ENCODE data around the gene NUP58. TPM values are rescaled to one million over a fixed set of nuclear protein-coding genes. Genes with fewer than 3 reads are reported as not detected.
A peak's percentile ranks its signal among the peaks of the same experiment; 100 is the strongest.

Gene NUP58
- total and polyA plus RNA-seq, 2 experiments from 2014 or later = 28.1 to 54.0 TPM

DNA sequence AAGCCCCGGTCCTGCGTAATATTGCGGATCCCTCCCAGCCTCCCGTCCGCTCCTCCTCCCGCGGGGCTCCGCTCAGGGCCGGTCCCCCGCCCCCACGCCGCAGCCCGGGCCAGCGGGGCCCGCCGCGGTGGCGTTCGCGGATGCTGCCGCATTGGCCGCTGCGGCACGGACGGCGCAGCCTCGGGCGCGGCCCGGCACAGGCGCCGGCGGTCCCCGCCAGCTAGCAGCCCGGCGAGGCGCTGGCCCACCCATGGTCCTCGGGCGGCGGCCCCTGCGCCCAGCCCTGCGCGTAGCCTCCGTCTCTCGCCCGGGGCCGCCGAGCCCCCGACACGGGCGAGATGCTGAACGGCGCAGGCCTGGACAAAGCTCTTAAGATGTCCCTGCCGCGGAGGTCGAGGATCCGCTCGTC, 70.5 kb downstream of the NUP58 start, which contains the start of gene ATP8A2:
TSS of gene ATP8A2 (plus strand) at position 100 of the 409 bp plus-strand sequence. CDS start at position 339, 239 bp downstream.
- peak in 1 of 2 donors; percentile 59 for DNase-seq (ENCODE audit: low read depth in 1 of 2, low spot score in 1 of 2)
- H3K4me3 ChIP-seq = peak within 1 kb of the TSS; percentile 76
- peaks cover 4% of the 10 kb centered on the region for H3K4me1 ChIP-seq (ENCODE audit: low read depth)
- H3K27me3 ChIP-seq = peaks cover 73% of the 10 kb centered on the region
- no peaks in the 10 kb centered on the region for H3K36me3 ChIP-seq
- TF ChIP-seq CTCF (IDR thresholded peaks at IDR 0.05; ENCODE audit: low read depth, low read length) = no peak
- no peak within 1 kb of the TSS for H3K27ac ChIP-seq
- H3K9me3 ChIP-seq (ENCODE audit: low read depth) = no peaks in the 10 kb centered on the region

DNA sequence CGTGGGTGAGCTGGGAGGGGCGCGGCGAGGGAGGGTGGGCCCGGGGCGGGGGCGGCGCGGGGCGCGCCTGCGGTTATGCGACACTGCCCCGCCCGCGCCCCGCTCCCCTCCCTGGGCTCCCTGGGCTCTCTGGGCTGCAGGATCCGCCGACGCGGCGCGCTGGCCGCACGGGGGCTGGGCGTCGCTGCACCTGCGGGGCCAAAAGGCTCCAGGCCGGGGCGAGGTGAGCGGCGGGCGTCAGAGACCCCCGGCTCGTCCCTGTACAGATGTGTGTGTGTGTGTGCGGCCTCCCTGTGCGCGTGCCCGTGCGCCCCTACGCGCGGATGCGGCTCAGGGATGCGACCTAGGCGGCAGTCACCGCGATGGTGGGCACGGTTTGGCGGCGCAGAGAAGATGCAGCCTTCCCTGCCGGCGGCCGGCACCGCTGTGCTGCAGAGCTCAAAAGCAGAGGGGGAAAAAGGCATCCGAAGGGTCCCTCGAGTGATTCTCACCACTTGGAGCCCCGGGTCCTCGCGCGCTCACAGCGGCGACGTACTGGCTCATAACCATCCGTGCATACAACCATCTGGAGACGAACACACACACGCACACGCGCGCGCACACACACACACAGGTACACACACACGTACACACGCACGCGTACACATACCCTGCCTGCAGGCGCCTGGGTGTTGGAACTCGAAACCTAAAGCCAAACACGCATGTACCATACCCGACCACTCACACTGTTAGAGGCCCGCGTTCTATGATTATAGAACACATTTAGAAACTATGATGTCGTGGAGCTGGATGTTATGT, 71.1 kb downstream of the NUP58 start:
- no peak for TF ChIP-seq CTCF (IDR thresholded peaks at IDR 0.05; ENCODE audit: low read depth, low read length)
- Histone ChIP-seq H3K9me3 (ENCODE audit: low read depth) (no peaks in the 10 kb centered on the region), H3K36me3 (no peaks in the 10 kb centered on the region), H3K27ac (no peak overlapping the region), H3K4me1 (ENCODE audit: low read depth) (peaks cover 7% of the 10 kb centered on the region), H3K27me3 (peaks cover 71% of the 10 kb centered on the region), H3K4me3 (peak overlapping the region; percentile 76)
- DNase-seq (ENCODE audit: low read depth in 1 of 2, low spot score in 1 of 2) = peak in 1 of 2 donors; percentile 14

GRCh38 chr13:25375727-25376358, 74.4 kb downstream of the NUP58 start:
- no peak overlapping the region for H3K27ac ChIP-seq
- H3K27me3 ChIP-seq = peaks cover 45% of the 10 kb centered on the region
- peak; percentile 59 to 60 for DNase-seq (ENCODE audit: low read depth in 1 of 2, low spot score in 1 of 2)
- H3K4me1 ChIP-seq (ENCODE audit: low read depth) = peaks cover 21% of the 10 kb centered on the region
- H3K36me3 ChIP-seq = no peaks in the 10 kb centered on the region
- H3K9me3 ChIP-seq (ENCODE audit: low read depth) = no peaks in the 10 kb centered on the region
- TF ChIP-seq CTCF (IDR thresholded peaks at IDR 0.05; ENCODE audit: low read depth, low read length) = peak; percentile 66
- H3K4me3 ChIP-seq = no peak overlapping the region

DNA sequence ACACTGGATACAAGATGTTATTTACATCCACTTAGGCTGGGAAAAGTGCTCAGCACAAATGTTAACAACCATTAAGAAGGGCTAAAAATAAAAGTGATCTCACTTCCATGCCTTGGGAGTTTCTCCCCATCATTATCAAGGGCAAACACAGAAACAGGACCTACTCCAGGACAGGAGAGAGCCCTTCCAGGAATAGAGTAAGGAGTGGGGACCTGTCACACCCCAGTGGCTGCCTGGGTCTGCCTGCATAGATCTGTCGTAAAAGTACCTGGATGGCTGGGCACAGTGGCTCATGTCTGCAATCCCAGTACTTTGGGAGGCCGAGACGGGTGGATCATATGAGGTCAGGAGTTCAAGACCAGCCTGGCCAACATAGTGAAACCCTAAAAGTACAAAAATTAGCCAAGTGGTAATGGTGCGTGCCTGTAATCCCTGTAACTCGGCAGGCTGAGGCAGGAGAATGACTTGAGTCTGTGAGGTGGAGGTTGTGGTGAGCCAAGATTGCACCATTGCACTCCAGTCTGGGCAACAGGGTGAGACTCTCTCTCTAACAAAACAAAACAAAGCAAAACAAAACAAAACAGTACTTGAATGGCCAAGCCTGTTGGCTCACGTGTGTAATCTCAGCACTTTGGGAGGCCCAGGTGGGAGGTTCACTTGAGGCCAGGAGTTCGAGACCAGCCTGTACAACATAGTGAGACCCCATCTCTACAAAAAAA, 76.0 kb downstream of the NUP58 start:
- Histone ChIP-seq H3K4me1 (ENCODE audit: low read depth) (peaks cover 21% of the 10 kb centered on the region), H3K27me3 (peaks cover 29% of the 10 kb centered on the region), H3K36me3 (no peaks in the 10 kb centered on the region), H3K4me3 (no peak overlapping the region), H3K9me3 (ENCODE audit: low read depth) (no peaks in the 10 kb centered on the region), H3K27ac (peak overlapping the region; percentile 27)
- TF ChIP-seq CTCF (IDR thresholded peaks at IDR 0.05; ENCODE audit: low read depth, low read length) = no peak
- DNase-seq (ENCODE audit: low read depth in 1 of 2, low spot score in 1 of 2) = peak in 1 of 2 donors; percentile 54

DNA sequence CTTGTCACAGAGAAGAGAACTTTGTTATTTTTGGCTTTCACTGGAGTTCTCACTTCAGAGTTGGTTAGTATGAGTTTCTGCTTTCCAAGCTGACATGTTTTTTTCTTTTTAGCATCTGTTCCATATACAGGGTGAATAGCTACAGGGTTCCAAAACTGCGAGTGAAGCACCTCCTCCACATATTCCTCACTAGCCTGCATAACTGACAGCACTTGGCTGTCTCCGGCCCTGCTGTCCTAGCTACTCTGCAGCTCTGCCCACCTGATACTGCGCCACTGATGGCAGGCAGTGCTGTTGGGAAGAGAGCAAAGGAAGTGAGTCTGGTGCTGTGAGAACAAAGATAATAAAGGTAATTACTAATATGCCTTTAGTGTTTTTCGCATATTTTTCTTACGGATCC, 77.1 kb downstream of the NUP58 start:
- no peak for TF ChIP-seq CTCF (IDR thresholded peaks at IDR 0.05; ENCODE audit: low read depth, low read length)
- no peaks in the 10 kb centered on the region for H3K36me3 ChIP-seq
- H3K27me3 ChIP-seq = peaks cover 18% of the 10 kb centered on the region
- H3K4me3 ChIP-seq = no peak overlapping the region
- DNase-seq (ENCODE audit: low read depth in 1 of 2, low spot score in 1 of 2) = no peak
- peaks cover 21% of the 10 kb centered on the region for H3K4me1 ChIP-seq (ENCODE audit: low read depth)
- no peak overlapping the region for H3K27ac ChIP-seq
- H3K9me3 ChIP-seq (ENCODE audit: low read depth) = no peaks in the 10 kb centered on the region
